Smooth muscle cell (in vitro differentiated cells): ENCODE data around the gene ADI1. TPM values are rescaled to one million over a fixed set of nuclear protein-coding genes. Genes with fewer than 3 reads are reported as not detected.
A peak's percentile ranks its signal among the peaks of the same experiment; 100 is the strongest.
"Not testable (repeated sequence)": the region's sequence is repeated elsewhere in the genome, so short reads cannot be mapped to it uniquely, and the experiment has no call there.

ENCODE experiments used
- DNase-seq: peaks from one replicate; lab custom pipeline; 2025; ENCODE audit not compliant: unreplicated experiment; lab: John Stamatoyannopoulos, UW
- H2AFZ ChIP-seq: fragments of 200-600 bp; sonication (generic); 2 replicates; pipeline ENCODE4 v1.6.0; 2016; ENCODE audit warnings: antibody characterized with exemption, low read depth, mild to moderate bottlenecking
- H3F3A ChIP-seq: fragments of 200-600 bp; sonication (generic); 2 replicates; pipeline ENCODE4 v1.6.0; 2017; ENCODE audit warnings: antibody characterized with exemption, low read depth
- H3K27ac ChIP-seq: fragments of 200-600 bp; sonication (generic); 2 replicates; pipeline ENCODE4 v1.5.1; 2016; ENCODE audit warnings: low read depth, mild to moderate bottlenecking
- H3K27me3 ChIP-seq: fragments of 200-600 bp; sonication (generic); 2 replicates; pipeline ENCODE4 v1.6.1; 2016; ENCODE audit warnings: low read depth, mild to moderate bottlenecking
- H3K36me3 ChIP-seq: fragments of 200-600 bp; sonication (generic); 2 replicates; pipeline ENCODE4 v1.5.1; 2016; ENCODE audit warnings: low read depth
- H3K4me1 ChIP-seq: fragments of 200-600 bp; sonication (generic); 2 replicates; pipeline ENCODE4 v1.5.1; 2016; ENCODE audit warnings: low read depth
- H3K4me2 ChIP-seq: fragments of 200-600 bp; sonication (generic); 2 replicates; pipeline ENCODE4 v1.6.0; 2016; ENCODE audit warnings: mild to moderate bottlenecking
- H3K4me3 ChIP-seq: fragments of 200-600 bp; sonication (generic); 2 replicates; pipeline ENCODE4 v1.5.1; 2016; ENCODE audit warnings: mild to moderate bottlenecking
- H3K79me2 ChIP-seq: fragments of 200-600 bp; sonication (generic); 2 replicates; pipeline ENCODE4 v1.6.0; 2016; ENCODE audit warnings: low read depth, mild to moderate bottlenecking
- H3K9ac ChIP-seq: fragments of 200-600 bp; sonication (generic); 2 replicates; pipeline ENCODE4 v1.6.0; 2016; ENCODE audit warnings: low read depth
- H3K9me3 ChIP-seq: fragments of 200-600 bp; sonication (generic); replicated peaks from 2 replicates; pipeline ENCODE4 v1.5.1; 2016; ENCODE audit warnings: low read depth
- H4K20me1 ChIP-seq: fragments of 200-600 bp; sonication (generic); 2 replicates; pipeline ENCODE4 v1.6.0; 2016; ENCODE audit warnings: low read depth
- CTCF ChIP-seq: fragments of 200-600 bp; sonication (generic); IDR thresholded peaks from 2 replicates; pipeline ENCODE4 v1.5.1; 2017; ENCODE audit warnings: borderline replicate concordance, mild to moderate bottlenecking, antibody characterized with exemption; ENCODE audit not compliant: insufficient read depth, poor library complexity, severe bottlenecking
- WGBS: methylation state at CpG from one replicate; pipeline ENCODE4 v1.1.7; 2016; ENCODE audit warnings: low lambda C conversion rate; 5-methylcytosine and 5-hydroxymethylcytosine counted together
- polyA plus RNA-seq: library from polyadenylated mRNA; unstranded; fragments of >200 nt; fragmentation: Nextera tagmentation; extraction: Ambion mirVana; gene quantifications from 2 replicates; pipeline ENCODE4 v1.2.1, GENCODE V29; 2016
- total RNA-seq: library from RNA; depleted of rRNA; stranded (reverse); fragments of >200 nt; gene quantifications from 2 replicates; pipeline ENCODE4 v1.2.3, GENCODE V29; 2014

Gene ADI1
- total and polyA plus RNA-seq, 2 experiments from 2014 or later, result 19.0 to 30.9 TPM

GRCh38 chr2:3518496-3519254 is 656 bp downstream of the ADI1 start:
- 1% methylated on average over 49 of the region's 67 CpGs for WGBS
- H4K20me1 ChIP-seq, result no peaks in the 10 kb centered on the region
- TF ChIP-seq CTCF, result no peak

GRCh38 chr2:3517948-3518495 is 1.3 kb downstream of the ADI1 start:
- no peaks in the 10 kb centered on the region for H3K9me3 ChIP-seq
- H3K79me2 ChIP-seq, result peaks cover 16% of the 10 kb centered on the region
- H3K36me3 ChIP-seq, result no peaks in the 10 kb centered on the region
- no peak for DNase-seq
- no peaks in the 10 kb centered on the region for H3K27me3 ChIP-seq
- peaks cover 6% of the 10 kb centered on the region for H3F3A ChIP-seq
- H2AFZ ChIP-seq, result peak overlapping the region; percentile 79
- peak overlapping the region; percentile 95 for H3K4me2 ChIP-seq
- peak overlapping the region; percentile 73 for H3K4me3 ChIP-seq
- peaks cover 11% of the 10 kb centered on the region for H3K4me1 ChIP-seq
- no peaks in the 10 kb centered on the region for H4K20me1 ChIP-seq
- TF ChIP-seq CTCF, result no peak
- peak overlapping the region; percentile 92 for H3K9ac ChIP-seq
- H3K27ac ChIP-seq, result peak overlapping the region; percentile 81
- WGBS, result 35% methylated on average over 3 of the region's 3 CpGs

More at GRCh38 chr2:3518496-3519254, 656 bp downstream of the ADI1 start:
- Histone ChIP-seq H3K4me1 (peaks cover 11% of the 10 kb centered on the region), H3K27me3 (no peaks in the 10 kb centered on the region), H3K36me3 (no peaks in the 10 kb centered on the region), H3K9me3 (no peaks in the 10 kb centered on the region), H3K79me2 (peaks cover 16% of the 10 kb centered on the region), H3K4me2 (peak overlapping the region; percentile 95), H3K27ac (peak overlapping the region; percentile 85), H3K9ac (peak overlapping the region; percentile 92), H2AFZ (peak overlapping the region; percentile 84), H3F3A (peaks cover 9% of the 10 kb centered on the region), H3K4me3 (peak overlapping the region; percentile 73)
- peak; percentile 98 for DNase-seq

- Histone ChIP-seq H4K20me1 (no peaks in the 10 kb centered on the region), H3K9ac (no peak overlapping the region), H3K4me1 (peaks cover 11% of the 10 kb centered on the region), H3K27me3 (no peaks in the 10 kb centered on the region), H3K36me3 (peaks cover 2% of the 10 kb centered on the region), H3F3A (no peaks in the 10 kb centered on the region), H3K4me2 (no peak overlapping the region), H3K9me3 (no peaks in the 10 kb centered on the region), H3K79me2 (peaks cover 16% of the 10 kb centered on the region), H2AFZ (no peak overlapping the region), H3K4me3 (no peak overlapping the region), H3K27ac (no peak overlapping the region)
- WGBS, result 96% methylated on average over 3 of the region's 3 CpGs
- no peak for TF ChIP-seq CTCF
- DNase-seq, result no peak
Measured at GRCh38 chr2:3516831-3517230, 2.5 kb downstream of the ADI1 start.

- 97% methylated on average over 5 of the region's 5 CpGs for WGBS
- H2AFZ ChIP-seq, H3F3A ChIP-seq, H3K27me3 ChIP-seq, H3K9ac ChIP-seq, H3K9me3 ChIP-seq, H3K36me3 ChIP-seq, H4K20me1 ChIP-seq, H3K4me3 ChIP-seq, H3K27ac ChIP-seq, H3K4me2 ChIP-seq, DNase-seq: not testable (repeated sequence)
- peaks cover 11% of the 10 kb centered on the region for H3K4me1 ChIP-seq
- H3K79me2 ChIP-seq, result peaks cover 16% of the 10 kb centered on the region
Measured at GRCh38 chr2:3515438-3515837, 3.9 kb downstream of the ADI1 start.
